NCI-H510A treated with DMSO at 0.1 percent for 48 hours (cell line): ENCODE measurements around the gene HYI.
"Not testable (repeated sequence)": the region's sequence is repeated elsewhere in the genome, so short reads cannot be mapped to it uniquely, and the experiment has no call there.

Source experiments
- DNase-seq: peaks from one replicate; lab custom pipeline; 2025; lab: John Stamatoyannopoulos, UW

Gene HYI

DNA sequence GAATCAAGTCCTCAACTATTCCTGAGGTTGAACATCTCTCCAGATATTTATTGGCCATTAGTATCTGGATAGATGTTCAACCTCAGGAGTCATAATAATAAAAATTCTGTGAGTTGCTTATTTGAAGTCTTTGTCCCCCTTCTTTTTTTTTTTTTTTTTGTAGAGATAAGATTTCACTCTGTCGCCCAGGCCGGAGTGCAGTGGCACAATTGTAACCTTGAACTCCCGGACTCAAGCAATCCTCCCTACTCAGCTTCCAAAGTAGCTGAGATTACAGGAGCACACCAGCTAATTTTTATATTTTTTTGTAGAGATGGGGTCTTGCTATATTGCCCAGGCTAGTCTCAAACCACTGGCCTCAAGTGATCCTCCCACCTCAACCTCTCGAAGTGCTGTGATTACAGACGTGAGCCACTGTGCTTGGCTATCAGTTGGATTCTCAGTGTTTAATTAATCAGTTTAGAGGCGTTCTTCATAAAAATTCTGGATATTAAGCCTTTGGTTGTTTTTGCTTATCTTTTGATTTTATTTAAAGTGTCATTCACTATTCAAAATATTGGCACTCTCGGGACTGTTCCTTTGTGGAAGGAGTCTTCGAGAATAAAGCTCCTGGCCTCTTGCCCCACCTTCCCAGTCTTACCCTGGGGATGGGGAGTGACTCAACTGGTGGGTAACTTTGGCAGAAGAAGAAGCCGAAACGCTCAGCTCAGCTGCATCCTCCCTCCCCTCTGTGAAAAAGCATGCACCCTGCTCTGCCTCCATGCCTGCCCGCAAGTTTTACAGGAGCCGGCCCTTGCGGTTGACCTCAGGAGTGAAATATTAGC is 11.2 kb upstream of the HYI start:
- DNase-seq = no peak

DNA sequence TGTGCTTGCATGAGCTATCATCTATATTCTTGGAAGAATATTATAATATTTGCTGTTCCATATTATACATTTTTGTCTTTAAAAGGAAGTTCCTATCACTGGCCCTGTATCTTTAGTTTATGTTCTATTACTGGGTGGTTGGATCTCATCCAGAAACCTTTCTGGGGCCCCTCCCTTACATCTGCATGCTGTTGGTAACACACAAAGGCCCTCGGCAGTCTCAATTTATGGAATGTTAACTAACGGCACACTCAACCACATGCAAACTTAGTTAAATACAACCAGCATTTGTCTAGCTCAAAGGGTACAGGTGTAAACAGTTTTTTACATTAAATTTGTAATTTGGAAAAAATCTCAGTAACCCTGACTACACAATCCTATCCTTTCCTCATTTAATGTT is 9.7 kb upstream of the HYI start:
- no peak for DNase-seq

DNA sequence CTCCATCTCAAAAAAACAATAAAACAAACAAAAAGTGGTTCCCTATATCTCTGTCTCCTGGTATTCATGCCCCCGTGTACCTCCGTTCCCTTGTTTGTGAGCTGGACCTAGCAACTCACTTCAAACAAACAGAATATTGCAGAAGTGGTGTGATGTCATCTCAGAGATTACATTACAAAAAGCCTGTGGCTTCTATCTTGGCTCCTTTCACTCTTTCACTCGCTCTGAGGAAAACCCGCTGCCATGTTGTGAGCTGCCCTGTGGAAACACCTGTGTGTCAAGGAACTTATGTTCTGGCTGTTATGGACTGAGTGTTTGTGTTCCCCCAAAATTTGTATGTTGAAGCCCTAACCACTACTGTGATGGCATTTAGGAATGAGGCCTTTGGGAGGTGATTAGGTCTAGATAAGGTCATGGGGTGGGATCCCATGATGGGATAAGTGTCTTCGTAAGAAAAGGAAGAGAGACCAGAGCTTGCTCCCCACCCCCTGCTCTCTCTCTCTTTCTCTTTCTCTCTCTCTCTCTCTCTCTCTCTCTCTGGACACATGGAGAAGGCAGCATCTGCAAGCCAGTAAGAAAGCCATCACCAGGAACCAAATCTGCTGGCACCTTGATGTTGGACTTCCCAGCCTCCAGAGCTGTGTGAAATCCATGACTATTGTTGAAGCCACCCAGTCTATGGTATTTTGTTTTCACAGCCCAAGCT is 7.4 kb upstream of the HYI start:
- no peak for DNase-seq

DNA sequence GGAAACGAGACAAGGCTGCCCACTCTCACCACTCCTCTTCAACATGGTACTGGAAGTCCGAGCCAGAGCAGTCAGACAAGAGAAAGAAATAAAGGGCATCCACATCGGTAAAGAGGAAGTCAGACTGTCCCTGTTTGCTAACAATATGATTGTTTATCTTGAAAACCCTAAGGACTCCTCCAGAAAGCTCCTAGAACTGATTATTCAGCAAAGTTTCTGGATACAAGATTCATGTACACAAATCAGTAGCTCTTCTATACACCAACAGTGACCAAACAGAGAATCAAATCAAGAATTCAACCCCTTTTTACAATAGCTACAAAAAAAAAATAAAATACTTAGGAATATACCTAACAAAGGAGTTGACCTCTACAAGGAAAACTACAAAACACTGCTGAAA is 4.6 kb upstream of the HYI start:
- not testable (repeated sequence) for DNase-seq

DNA sequence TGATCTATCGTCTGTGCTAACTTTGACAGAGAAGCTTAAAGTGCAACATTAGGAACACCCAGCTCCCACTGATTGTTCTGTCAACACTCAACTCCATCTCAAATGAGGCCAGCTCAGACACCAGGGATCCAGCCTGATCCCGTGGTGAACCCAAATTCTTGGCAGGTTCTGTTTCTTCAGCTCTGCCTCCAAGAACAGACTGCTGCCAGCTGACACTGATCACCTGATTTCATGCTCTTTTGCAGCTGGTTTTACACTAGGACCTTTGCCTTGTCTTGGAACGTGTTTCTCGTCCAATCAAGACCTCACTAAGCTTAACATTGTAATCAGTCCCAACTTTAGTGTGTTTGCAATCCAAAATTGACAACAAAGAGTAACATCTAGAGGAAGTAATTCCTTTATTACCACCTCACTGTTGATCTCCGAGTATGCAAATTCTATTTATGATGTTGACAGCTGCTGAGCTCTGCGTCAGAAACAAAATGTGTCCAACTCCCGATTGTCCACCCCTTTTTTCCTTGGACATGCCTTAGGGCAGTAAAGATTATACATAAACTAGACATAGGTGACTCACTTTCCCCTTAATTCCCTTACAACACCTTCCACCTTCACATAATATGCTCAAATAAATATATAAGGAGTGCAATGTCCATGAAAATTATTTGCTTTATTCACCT is 1.6 kb upstream of the HYI start:
- peak; percentile 92 for DNase-seq

DNA sequence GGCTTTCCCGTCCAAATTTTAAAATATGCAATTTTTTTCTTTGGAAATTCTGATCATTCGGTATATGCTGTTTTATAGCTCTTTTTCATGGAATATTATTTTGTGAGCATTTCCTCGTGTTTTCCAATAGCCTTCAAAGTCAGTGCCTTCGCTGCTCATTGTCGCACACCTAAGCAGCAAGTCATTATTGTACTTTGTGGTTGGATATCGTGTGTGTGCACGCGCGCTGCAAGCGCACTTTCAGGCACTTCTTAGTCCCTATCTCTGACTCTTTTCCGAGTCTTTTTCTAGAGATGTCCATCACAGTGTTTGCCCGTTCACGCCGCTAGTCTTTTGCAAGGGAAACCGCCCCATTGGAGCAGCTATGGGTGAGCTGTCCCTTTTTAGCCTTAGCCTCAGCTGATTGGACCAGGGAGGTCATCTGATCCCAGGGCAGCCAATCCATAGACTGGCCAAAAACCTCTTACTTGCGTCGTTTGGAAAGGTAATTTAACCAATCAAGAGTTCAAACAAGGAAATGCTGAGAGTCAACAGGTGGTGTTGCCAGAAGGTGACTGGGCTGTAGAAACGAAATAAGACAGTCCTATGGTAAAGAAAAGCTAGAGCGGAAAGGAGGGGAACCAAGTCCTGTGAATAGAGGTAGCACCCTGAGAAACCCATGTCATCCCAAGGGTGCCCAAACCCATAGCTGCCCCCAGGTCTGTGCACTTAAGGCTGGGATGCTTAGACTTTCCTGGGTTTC is 710 bp upstream of the HYI start:
- peak; percentile 100 for DNase-seq

DNA sequence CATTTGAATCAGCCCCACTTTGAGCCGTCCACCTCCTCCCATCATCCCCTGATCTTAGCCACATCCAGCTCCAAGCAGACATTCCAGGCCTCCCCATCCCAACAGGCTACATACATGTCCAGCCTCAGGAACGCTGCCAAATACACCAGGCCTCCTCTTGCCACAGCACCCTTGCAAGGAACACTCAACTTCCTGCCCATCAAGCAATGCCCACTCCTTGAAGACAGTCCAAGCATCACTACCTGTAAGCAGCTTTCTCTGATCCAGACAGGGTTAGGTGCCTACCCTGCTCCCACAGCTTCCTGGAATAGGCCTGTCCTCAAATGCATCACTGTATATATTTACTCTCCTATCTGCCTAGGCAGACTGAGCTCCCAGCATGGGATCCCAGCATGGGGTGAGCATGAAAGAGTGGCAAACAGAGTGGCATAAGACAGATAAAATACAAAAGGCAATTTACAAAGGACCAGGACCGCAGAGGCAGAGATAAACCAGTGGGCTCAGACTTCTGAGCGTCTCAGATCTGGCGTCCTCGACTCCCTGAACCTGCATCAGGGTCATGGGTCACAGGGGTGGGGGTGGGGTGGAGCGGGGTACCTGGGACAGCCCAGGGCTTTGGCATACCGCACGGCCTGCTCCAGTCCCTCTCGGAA is 816 bp downstream of the HYI start:
- peak; percentile 95 for DNase-seq

DNA sequence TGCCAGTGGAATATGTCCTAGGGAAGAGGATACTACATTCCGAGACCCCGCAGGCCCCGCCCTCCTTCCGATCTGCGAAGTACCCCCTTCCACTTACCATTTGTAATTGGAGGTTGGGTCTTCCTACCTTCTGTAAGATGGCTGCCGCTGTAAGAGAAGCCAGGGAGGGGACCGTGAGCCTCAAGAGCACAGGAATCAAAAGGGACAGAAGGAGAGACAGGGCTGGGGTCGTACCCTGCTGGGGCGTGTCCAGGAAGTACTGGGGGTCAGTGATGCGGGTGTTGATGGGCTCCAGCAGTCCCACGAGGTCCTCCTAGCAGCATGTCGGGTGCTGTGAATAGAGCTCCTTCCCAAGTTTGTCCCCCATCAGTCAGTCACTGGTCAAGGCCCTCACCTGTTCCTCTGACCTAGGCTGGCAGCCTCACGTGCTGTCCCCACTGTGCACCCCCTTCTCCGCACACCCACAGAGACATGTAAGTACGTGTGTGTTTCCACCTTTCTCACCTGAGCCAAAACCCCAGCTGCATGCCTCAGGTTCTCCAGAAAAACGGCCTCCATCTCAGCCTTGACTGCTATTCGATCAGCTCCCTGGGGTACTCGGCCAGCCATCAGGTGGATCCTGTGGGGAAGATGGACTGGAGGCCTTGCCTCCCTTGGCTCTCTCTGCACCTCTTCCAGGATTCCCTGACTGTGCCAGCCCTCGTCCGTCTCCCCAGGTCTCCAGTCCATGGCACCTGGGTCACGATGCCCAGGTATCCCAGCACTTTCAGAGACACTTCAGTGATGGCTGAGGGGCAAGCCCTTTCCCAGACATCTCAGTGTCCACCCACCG is 1.8 kb downstream of the HYI start:
- DNase-seq = no peak

DNA sequence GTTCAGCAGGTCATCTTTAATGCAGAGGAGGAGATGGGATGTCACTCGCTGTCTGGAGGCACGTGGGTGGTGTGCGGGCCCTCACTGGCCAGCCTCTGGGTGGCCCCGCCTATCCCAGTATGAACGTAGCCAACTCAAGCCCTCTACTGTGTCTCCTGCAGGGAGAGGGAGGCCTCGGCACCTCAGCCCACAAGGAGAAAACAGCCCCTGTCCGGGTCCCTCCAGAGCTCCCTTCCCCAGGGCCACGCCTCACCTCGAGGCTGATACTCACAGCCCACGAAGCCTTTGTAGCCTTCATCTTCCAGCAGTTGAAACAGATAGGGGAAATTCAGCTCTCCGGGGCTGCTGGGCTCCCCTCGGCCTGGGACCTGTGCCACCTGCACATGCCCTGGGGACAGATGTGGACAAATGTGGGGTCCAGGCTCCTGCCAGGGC is 2.6 kb downstream of the HYI start:
- DNase-seq = no peak

DNA sequence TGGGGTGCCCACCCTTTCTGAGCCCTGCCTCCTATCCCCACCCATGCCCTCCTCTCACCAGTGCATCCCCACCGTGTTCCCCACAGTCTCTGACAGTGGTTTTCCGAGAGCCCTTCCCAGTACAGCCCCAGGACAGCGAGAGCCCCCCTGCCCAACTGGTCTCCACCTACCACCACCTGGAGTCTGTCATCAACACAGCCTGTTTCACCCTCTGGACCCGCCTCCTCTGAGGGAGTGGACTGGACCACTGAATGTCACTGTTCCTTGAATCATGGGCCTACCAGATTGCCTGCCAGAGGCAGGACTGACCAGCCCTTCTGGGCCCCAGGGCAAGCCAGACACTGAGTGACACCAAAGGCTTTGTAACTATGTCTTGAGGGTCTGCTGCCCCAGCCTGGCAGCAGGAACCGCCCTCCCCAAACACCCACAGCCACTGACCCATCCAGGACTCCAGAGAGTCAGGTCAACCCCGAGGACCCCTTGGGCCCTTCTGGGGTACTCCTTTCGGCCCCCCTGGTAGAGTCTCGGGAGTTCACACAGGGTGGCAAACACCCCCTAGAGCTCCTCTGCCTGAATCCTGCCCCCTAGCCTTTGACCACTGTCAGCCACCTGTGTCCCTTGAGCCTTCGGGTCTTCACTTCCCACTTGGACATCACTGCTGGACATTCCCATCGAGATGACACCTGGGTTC is 3.3 kb downstream of the HYI start:
- DNase-seq = no peak

DNA sequence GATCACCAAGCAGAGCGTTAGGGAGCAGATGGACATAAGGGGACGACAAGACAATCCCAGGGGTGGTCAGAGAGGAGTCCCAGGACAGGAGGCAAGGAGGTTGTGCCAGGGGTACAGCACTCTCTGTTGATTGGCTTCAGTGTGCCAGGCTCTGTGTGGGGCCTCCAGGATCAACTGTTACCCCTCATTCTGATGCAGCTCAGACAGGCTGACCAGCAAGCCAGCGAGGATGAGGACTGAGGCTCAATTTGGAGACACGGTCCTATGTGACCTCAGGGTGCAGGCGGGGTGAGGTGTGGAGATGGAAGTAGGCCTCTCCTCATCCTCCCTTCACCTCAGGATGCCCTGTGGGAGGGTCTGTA is 4.0 kb downstream of the HYI start:
- no peak for DNase-seq

DNA sequence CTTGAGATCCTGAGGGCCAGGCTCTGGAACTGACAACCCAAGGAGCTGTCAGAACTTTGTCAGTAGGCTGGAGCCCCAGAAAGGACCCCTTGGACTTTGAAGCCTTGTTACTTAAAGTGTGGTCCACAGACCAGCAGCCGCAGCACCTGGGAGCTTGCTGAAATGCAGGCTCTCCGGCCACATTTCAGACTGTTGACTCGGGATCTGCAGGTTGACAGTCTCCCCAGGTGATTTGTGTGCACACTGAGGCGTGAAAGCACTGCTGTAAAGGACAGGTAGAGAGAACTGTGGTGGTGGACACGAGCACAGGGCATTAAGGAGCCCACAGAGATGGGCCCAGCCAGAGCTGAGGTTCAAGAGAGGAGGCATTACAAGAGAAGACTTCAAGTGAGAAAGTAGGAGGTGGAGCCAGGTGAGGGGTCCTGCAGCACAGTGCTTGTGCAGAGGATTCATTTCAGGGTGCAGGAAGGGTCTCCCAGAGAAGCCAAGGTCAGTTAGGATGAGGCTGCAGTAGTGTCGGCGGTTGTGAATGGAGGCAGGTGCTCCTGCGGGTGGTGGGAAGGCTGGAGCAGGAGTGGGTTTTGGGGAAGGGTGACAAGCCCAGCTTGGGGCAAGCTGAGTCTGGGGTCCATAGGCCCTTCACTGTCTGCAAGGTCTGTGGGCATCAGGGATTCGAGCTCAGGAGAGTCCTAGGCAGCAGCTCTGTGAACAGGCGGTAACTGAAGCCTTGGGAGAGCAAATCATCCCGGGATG is 4.6 kb downstream of the HYI start:
- DNase-seq = no peak

DNA sequence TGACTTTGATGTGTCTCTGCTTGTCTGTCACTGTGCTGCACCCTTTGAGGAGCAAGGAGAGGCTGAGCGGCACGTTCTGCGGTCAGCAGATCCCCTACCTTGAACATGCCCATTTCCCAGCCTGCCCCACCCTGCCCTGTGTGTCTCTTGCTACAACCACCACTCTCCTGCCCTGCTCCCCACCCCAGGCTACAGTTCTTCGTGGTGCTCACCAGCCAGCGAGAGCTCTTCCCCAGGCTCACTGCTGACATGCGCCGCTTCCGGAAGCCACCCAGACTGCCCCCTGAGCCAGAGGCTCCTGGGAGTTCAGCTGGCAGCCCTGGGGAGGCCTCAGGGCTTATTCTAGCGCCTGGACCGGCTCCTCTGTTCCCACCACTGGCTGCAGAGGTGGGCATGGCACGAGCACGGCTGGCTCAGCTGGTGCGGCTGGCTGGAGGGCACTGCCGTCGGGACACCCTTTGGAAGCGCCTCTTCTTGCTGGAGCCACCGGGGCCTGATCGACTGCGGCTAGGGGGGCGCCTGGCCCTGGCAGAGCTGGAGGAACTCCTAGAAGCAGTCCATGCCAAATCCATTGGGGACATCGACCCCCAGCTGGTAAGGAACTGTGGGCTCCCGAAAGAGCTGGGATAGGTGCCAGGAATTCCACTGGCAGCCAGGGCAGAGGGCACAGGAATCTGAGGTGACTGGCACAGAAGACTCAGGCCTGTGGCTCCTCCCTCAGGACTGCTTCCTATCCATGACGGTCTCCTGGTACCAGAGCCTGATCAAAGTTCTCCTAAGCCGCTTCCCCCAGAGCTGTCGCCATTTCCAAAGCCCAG is 5.6 kb downstream of the HYI start:
- no peak for DNase-seq

DNA sequence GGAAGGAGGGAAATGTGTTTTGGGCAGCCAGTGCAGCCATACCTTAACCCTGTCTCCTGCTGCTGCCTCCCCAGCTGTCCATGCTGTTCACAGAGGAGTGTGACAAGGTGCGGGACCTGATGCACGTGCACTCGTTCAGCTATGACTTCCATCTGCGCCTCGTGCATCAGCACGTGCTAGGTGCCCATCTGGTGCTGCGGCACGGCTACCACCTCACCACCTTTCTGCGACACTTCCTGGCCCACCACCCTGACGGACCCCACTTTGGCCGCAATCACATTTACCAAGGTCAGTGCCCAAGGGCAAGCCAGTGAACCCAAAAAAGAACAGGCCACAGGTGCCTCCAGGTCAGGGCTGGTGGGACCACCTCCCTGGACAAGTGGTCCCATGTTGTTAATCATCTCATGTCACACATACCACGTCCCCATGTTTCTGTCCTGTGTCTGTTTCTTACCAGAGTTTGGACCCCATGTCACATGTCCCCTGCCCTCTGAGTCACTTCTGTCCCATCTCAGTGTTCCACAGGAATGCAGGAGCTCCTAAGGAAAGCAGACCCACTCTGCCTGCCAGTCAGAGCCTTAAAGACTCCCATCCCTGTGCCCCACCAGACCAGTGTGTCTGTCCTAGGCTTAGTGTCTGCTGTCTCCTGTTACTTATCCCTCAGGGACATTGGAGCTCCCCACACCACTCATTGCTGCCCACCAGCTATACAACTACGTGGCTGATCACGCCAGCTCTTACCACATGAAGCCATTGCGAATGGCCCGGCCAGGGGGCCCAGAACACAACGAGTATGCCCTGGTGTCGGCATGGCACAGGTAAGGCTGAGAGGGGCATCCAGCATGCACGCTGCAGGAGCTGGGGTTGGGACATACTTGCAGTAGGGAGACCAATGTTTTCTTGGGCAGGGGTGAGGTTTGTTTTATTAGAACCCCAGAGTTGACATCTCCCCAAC is 6.6 kb downstream of the HYI start:
- no peak for DNase-seq

DNA sequence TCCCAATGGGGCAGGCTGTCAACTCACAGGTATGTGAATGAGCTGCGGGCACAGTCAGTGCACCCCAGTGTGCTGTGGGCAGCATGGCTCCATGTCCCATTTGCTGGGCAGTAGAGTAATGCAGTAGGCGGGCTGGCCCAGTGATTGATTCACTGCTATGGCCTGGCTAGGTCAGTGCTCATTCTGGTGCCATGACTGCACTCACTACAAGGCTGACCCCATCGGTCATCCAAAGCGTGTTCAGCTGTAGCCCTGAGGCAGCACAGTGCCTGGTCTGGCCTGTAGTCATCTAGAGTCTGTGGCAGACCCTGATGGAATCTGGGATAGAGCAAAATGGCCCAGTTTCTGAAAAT is 7.4 kb downstream of the HYI start:
- DNase-seq = no peak

DNA sequence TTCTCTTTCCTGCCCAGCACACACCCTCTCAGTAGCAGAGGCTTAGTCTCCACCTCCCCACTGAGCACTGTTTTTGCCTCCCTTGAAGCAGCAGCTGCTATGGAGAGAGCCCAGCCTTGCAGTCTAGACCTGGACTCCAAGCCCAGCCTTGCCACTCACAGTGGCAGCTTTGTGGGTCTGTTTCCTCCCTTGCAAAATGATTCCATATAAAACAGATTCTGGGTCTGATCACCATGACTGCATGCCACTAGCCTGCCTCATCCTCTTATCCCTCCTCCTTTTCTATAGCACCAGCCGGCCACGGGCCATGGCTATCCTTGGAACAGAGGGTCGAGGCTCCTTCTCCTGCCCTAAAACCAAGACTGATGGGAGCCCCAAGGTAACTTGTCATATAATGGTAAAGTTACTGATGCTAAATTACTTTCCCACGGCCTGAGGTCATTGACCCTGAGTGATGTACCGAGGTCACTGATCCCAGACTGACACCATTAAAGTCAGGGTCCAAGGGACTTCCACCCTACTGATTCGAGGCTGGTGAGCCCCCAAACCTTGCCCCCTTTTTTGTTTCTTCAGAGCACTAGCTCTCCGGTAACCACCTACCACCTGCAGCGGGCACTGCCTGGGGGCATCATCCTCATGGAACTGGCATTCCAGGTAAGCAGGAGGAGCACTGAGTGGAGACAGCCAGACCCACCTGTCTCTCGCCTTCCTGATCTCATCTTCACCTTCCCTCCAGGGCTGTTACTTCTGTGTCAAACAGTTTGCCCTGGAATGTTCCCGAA is 7.9 kb downstream of the HYI start:
- DNase-seq = no peak

DNA sequence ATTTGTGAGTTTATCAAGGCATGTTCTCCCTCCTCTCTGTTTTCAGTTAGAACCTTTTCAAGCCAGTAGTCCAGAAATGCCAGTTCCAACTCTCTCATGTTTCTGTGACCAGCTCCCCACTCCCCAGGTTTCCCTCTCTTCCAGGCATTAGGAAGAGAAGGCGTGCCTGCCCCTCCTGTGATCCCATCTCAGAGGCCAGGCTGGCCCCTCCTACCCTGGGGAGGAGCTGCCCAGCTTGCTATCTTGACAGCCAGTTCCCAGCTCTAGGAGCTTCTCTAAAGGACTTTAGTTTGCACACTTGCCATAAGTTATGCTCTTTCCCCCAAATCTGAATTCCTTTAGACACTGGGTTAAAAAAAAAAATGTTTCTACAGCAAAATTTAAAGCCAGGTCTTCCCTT is 8.9 kb downstream of the HYI start:
- no peak for DNase-seq
